ENCODE results near the gene PCNX1. TPM values are rescaled to one million over a fixed set of nuclear protein-coding genes. Genes with fewer than 3 reads are reported as not detected.
A peak's percentile ranks its signal among the peaks of the same experiment; 100 is the strongest.

The PCNX1 gene
- total and polyA plus RNA-seq, 2 experiments from 2014 or later: 10.0 to 64.2 TPM

DNA sequence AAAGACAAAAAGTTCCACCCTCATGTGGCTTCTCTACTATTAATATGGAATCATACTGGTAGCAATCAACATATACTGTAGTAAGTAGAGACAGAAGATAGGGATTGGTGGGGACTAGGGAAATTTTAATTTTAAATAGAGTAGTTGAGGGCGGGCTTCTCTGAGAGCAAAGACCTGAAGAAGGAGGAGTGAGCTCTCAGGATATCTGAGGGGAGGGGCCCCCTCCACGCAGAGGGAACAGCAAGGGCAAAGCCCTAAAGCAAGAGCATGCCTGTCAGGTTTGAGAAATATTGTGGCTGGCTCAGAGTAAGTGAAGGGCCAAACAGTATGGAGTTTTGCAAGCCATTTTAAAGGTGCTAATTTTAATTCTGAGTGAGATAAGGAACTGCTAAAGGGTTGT, 64.3 kb downstream of the PCNX1 start:
- H3K27ac ChIP-seq: no peak overlapping the region
- H2AFZ ChIP-seq: no peak overlapping the region
- H3K79me2 ChIP-seq: peaks cover 16% of the 10 kb centered on the region
- H3K9me2 ChIP-seq (replicated peaks; ENCODE audit: insufficient read depth): no peaks in the 10 kb centered on the region
- 49% methylated on average over 2 of the region's 2 CpGs for WGBS (ENCODE audit: low lambda C conversion rate, missing lambda C conversion rate)
- H3K4me3 ChIP-seq: no peak overlapping the region
- no peaks in the 10 kb centered on the region for H3K36me3 ChIP-seq (replicated peaks; ENCODE audit: insufficient read depth, low read depth)
- DNase-seq (ENCODE audit: low spot score): no peak
- no peaks in the 10 kb centered on the region for H3K4me1 ChIP-seq (ENCODE audit: insufficient read depth)
- H4K20me1 ChIP-seq (ENCODE audit: insufficient read depth, poor library complexity, severe bottlenecking): peaks cover 5% of the 10 kb centered on the region
- no peak overlapping the region for H3K4me2 ChIP-seq
- no peaks in the 10 kb centered on the region for H3K27me3 ChIP-seq
- no peaks in the 10 kb centered on the region for H3K9me3 ChIP-seq (ENCODE audit: low read depth)
- no peak for TF ChIP-seq EZH2phosphoT487 (IDR thresholded peaks at IDR 0.05; ENCODE audit: low read depth, severe bottlenecking, unreplicated experiment)
- TF ChIP-seq, protein P1, sequence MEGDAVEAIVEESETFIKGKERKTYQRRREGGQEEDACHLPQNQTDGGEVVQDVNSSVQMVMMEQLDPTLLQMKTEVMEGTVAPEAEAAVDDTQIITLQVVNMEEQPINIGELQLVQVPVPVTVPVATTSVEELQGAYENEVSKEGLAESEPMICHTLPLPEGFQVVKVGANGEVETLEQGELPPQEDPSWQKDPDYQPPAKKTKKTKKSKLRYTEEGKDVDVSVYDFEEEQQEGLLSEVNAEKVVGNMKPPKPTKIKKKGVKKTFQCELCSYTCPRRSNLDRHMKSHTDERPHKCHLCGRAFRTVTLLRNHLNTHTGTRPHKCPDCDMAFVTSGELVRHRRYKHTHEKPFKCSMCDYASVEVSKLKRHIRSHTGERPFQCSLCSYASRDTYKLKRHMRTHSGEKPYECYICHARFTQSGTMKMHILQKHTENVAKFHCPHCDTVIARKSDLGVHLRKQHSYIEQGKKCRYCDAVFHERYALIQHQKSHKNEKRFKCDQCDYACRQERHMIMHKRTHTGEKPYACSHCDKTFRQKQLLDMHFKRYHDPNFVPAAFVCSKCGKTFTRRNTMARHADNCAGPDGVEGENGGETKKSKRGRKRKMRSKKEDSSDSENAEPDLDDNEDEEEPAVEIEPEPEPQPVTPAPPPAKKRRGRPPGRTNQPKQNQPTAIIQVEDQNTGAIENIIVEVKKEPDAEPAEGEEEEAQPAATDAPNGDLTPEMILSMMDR (IDR thresholded peaks at IDR 0.05; ENCODE audit: poor library complexity): no peak
- no peak for TF ChIP-seq EZH2 (IDR thresholded peaks at IDR 0.05; ENCODE audit: borderline replicate concordance)

DNA sequence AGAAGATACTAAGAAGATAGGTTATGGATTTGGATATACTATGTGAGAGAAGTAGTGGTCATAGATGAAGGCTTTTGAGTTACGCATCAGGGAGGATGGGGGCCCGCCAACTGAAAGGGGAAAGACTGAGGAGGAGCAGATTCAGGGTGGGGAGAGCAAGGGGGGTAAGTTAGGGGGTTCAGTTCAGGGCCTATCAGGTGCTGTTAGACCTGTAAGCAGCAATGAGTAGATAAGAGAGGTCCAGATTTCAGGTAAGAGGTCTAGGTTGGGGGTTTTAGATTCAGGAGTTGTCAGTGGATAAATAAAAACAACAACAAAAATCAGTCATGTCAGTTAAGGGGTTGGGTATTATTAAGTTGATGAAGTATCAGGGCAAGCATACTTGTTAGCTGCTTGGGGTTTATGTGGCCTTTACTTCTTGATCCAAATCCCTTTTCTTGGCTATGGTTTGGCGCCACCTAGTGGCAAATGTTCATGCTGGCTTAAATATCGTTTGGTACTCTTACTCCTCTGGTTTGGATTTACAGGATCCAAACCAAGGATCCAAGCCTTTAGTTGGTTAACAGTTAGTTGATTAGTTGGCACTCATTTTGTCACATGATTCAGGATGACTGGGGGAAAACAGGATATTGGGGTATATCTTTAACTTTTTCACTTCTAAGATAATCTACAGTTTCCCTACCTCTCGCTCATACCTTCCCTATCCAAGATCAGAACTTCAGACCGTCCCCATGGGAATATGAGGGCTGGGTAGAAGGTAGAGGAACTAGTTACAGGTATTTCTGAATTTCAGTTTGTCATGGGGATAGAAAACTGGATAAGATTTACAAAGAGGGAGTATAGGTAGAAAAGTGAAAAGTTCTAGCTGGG, 65.1 kb downstream of the PCNX1 start:
- peak; percentile 91 for DNase-seq (ENCODE audit: low spot score)
- WGBS (ENCODE audit: low lambda C conversion rate, missing lambda C conversion rate): 65% methylated on average over 6 of the region's 6 CpGs
- no peak overlapping the region for H3K4me3 ChIP-seq
- H3K9me2 ChIP-seq (replicated peaks; ENCODE audit: insufficient read depth): no peaks in the 10 kb centered on the region
- no peak overlapping the region for H2AFZ ChIP-seq
- peaks cover 12% of the 10 kb centered on the region for H3K79me2 ChIP-seq
- H3K36me3 ChIP-seq (replicated peaks; ENCODE audit: insufficient read depth, low read depth): no peaks in the 10 kb centered on the region
- H3K27ac ChIP-seq: no peak overlapping the region
- no peak overlapping the region for H3K4me2 ChIP-seq
- no peaks in the 10 kb centered on the region for H3K9me3 ChIP-seq (ENCODE audit: low read depth)
- TF ChIP-seq, protein P1 (IDR thresholded peaks at IDR 0.05; ENCODE audit: poor library complexity): peak; percentile 93
- TF ChIP-seq EZH2 (IDR thresholded peaks at IDR 0.05; ENCODE audit: borderline replicate concordance): no peak
- no peaks in the 10 kb centered on the region for H3K27me3 ChIP-seq
- no peaks in the 10 kb centered on the region for H3K4me1 ChIP-seq (ENCODE audit: insufficient read depth)
- peaks cover 4% of the 10 kb centered on the region for H4K20me1 ChIP-seq (ENCODE audit: insufficient read depth, poor library complexity, severe bottlenecking)

DNA sequence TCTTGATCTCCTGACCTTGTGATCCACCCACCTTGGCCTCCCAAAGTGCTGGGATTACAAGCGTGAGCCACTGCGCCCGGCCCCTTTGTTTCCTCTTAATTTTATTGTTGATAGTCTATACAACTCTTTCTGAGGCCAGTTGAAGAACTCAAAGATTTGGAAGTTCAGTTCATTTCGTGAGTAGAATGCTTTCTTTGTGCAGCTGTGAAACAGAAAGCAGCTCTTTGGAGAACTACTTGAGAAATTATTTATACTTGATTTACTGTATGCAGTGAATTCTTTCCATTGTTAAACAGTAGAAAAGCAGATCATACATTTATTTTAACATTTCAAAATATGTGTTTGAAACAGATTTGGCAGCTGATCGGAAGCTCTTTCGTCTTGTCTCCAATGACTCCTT, 69.3 kb downstream of the PCNX1 start:
- no peak for DNase-seq (ENCODE audit: low spot score)
- no peaks in the 10 kb centered on the region for H3K4me1 ChIP-seq (ENCODE audit: insufficient read depth)
- TF ChIP-seq EZH2phosphoT487 (IDR thresholded peaks at IDR 0.05; ENCODE audit: low read depth, severe bottlenecking, unreplicated experiment) (no peak), EZH2 (IDR thresholded peaks at IDR 0.05; ENCODE audit: borderline replicate concordance) (no peak)
- TF ChIP-seq, protein P1 (IDR thresholded peaks at IDR 0.05; ENCODE audit: poor library complexity): no peak
- no peak overlapping the region for H3K4me3 ChIP-seq
- no peak overlapping the region for H3K4me2 ChIP-seq
- no peaks in the 10 kb centered on the region for H3K27me3 ChIP-seq
- peaks cover 11% of the 10 kb centered on the region for H4K20me1 ChIP-seq (ENCODE audit: insufficient read depth, poor library complexity, severe bottlenecking)
- H3K36me3 ChIP-seq (replicated peaks; ENCODE audit: insufficient read depth, low read depth): no peaks in the 10 kb centered on the region
- 95% methylated on average over 6 of the region's 6 CpGs for WGBS (ENCODE audit: low lambda C conversion rate, missing lambda C conversion rate)
- H3K27ac ChIP-seq: no peak overlapping the region
- no peak overlapping the region for H2AFZ ChIP-seq
- H3K9me2 ChIP-seq (replicated peaks; ENCODE audit: insufficient read depth): no peaks in the 10 kb centered on the region
- no peaks in the 10 kb centered on the region for H3K9me3 ChIP-seq (ENCODE audit: low read depth)
- H3K79me2 ChIP-seq: peaks cover 17% of the 10 kb centered on the region

All from hepatocyte (in vitro differentiated cells).